Measurements from ENCODE around the gene BRSK1. TPM values are rescaled to one million over a fixed set of nuclear protein-coding genes. Genes with fewer than 3 reads are reported as not detected.

The BRSK1 gene
- 1.3 TPM for total RNA-seq
- long read RNA-seq, partial matches to known transcripts: 0 of 4 reads
- long read RNA-seq, other reads (novel, unspliced or antisense): 4 of 4 reads

DNA sequence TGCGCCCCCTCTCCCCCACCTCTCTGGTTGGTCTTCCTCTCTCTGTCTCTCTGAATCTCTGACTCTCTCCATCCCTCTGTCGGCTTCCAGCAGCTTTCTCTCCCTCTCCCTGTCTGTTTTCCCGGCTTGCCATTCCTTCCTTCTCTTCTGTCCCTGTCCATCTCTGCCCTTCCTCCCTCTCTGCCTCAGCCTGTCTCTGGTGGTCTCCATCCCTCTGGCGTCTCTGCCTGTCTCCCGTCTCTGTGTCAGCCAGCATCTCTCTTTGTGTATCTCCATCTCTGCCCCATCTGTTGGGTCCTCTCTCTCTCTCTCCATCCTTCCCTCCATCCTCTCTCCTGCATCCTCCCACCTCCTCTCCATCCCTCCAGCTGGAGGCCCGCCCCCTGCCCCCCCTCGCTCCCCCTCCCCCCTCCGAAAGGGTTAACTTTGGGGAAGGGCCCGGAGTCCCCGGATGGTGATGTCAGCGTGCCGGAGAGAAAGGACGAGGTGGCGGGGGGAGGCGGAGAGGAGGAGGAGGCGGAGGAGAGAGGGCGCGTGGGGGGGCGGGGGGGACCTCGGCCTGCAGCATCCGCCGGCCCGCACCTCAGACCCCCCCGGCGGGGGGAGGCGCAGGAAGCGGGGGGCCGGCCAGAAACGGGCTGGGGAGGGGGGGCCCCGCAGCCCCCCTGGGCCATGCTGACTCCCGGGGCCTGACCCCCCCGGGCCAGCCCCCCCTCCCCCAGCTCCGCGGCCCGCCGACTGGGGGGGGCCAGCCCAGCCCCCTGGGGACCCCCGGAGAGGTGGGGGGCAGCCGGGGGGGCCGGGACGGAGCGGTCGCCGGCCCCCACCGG lies at the start of gene BRSK1:
Gene BRSK1 (plus strand): TSS at position 450 of the 830 bp plus-strand sequence. CDS start 446 bp downstream, outside the sequence.
- no peaks in the 10 kb centered on the region for H3K36me3 ChIP-seq
- TF ChIP-seq, protein P1, sequence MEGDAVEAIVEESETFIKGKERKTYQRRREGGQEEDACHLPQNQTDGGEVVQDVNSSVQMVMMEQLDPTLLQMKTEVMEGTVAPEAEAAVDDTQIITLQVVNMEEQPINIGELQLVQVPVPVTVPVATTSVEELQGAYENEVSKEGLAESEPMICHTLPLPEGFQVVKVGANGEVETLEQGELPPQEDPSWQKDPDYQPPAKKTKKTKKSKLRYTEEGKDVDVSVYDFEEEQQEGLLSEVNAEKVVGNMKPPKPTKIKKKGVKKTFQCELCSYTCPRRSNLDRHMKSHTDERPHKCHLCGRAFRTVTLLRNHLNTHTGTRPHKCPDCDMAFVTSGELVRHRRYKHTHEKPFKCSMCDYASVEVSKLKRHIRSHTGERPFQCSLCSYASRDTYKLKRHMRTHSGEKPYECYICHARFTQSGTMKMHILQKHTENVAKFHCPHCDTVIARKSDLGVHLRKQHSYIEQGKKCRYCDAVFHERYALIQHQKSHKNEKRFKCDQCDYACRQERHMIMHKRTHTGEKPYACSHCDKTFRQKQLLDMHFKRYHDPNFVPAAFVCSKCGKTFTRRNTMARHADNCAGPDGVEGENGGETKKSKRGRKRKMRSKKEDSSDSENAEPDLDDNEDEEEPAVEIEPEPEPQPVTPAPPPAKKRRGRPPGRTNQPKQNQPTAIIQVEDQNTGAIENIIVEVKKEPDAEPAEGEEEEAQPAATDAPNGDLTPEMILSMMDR (IDR thresholded peaks at IDR 0.05): no peak
- peak within 1 kb of the TSS; percentile 21 for H3K4me3 ChIP-seq
- H3K9me3 ChIP-seq: no peaks in the 10 kb centered on the region
- no peak for DNase-seq
- no peaks in the 10 kb centered on the region for H3K27me3 ChIP-seq
- no peak for ATAC-seq
- H3K27ac ChIP-seq: no peak within 1 kb of the TSS
- intact Hi-C loops (cut with DNase I): no loop called here
- H3K4me1 ChIP-seq: peaks cover 10% of the 10 kb centered on the region

DNA sequence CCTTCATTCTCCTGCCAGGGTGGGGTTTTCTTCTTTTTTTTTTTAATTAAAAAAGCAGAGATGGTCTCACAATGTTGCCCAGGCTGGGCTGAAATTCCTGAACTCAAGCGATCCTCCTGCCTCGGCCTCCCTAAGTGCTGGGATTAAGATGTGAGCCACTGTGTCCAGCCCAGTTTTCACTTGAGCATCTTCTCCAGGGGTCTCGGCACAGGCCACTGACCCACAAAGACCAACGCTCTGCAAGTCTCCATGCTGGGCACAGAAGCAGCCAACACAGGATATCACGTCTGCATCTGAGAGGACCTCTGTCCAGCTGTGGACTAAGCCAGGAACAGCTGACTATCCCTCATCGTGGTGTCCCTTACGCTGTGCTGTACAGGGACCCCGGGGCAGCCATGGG lies 45.8 kb upstream of the BRSK1 start:
- no peak for DNase-seq
- Histone ChIP-seq H3K4me1 (no peaks in the 10 kb centered on the region), H3K27ac (no peak overlapping the region), H3K4me3 (no peak overlapping the region), H3K9me3 (no peaks in the 10 kb centered on the region), H3K36me3 (peaks cover 93% of the 10 kb centered on the region), H3K27me3 (no peaks in the 10 kb centered on the region)
- no peak for ATAC-seq
- TF ChIP-seq, protein P1 (IDR thresholded peaks at IDR 0.05): no peak
- intact Hi-C loops (cut with DNase I): no loop called here

DNA sequence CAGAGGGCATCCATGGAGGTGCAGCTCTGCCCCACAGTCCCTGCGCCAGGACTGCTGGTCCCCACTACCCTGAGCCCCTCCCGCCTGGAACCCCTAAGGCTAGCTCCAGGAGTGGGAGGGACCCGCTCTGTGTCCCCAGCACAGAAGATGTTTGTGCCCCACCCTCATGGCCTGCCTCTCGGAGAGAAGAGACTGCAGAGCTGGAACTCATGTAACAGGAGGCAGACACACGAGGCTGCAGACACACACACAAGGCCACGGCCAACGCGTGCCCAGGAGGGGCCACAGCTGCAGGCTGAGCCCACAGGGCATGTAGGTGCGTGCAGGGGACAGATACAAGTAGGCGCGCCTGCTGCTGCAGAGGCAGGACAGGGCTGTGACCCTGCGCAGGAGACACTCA lies 44.8 kb upstream of the BRSK1 start:
- H3K27me3 ChIP-seq: no peaks in the 10 kb centered on the region
- H3K4me1 ChIP-seq: no peaks in the 10 kb centered on the region
- ATAC-seq (no peak), DNase-seq (no peak)
- H3K4me3 ChIP-seq: no peak overlapping the region
- intact Hi-C loops (cut with DNase I): no loop called here
- no peaks in the 10 kb centered on the region for H3K9me3 ChIP-seq
- TF ChIP-seq, protein P1 (IDR thresholded peaks at IDR 0.05): no peak
- H3K36me3 ChIP-seq: peaks cover 93% of the 10 kb centered on the region
- no peak overlapping the region for H3K27ac ChIP-seq

DNA sequence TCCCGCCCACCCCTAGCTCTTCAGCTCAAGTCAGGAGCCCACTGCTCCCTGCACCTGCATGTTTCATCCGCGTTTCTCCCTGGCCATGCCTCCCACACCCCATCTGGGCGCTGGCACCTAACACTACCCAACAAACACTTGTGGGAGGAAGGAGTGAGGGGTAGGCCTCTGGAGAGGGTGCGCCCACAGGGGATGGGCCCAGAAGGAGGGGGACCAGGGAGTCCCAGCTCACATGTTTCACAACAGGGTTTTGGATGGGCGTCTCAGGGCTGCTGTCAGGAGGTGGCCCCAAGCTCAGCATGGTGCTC lies 43.1 kb upstream of the BRSK1 start:
- intact Hi-C loops (cut with DNase I): no loop called here
- H3K36me3 ChIP-seq: peaks cover 96% of the 10 kb centered on the region
- TF ChIP-seq, protein P1 (IDR thresholded peaks at IDR 0.05): no peak

DNA sequence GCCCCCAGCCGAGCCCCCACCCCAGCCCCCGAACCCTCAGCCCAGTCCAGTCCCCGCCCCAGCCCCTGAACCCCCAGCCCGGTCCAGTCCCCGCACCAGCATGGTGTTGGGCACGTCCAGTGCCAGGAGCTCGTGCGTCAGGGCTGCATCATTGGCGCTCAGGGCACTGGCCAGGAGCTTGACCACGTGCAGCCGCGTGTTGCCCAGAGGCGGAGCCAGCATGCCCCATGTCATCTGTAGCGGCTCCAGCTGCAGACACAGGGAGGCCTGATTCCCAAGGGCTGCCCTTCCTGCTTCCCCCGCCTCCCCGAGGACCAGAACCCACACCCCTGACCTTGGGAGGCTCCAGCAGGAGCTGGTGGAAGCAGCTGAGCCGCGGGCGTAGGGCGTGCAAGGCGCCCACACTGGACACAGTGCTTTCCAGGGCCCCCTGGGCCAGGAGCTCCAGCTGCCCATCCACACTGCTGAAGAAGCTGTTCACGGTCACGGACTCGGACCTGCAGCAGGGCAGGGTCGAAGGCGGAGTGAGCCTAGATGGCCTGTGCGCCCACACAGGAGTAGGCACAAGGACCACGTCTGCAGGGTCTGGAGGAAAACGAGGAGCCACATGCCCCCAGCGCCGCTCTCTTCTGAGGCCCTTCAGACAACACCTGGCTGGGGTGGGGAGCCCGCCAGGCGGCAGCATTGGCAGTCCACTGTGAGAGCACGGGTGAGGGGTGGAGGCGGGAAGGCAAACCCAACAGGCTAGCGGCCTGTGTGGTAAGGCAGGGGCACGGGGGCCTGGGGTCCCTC lies 42.5 kb upstream of the BRSK1 start:
- H3K9me3 ChIP-seq: no peaks in the 10 kb centered on the region
- DNase-seq (peak; percentile 58), ATAC-seq (no peak)
- no peaks in the 10 kb centered on the region for H3K27me3 ChIP-seq
- H3K36me3 ChIP-seq: peaks cover 96% of the 10 kb centered on the region
- TF ChIP-seq, protein P1 (IDR thresholded peaks at IDR 0.05): no peak
- no peak overlapping the region for H3K27ac ChIP-seq
- no peaks in the 10 kb centered on the region for H3K4me1 ChIP-seq
- intact Hi-C loops (cut with DNase I): no loop called here
- H3K4me3 ChIP-seq: no peak overlapping the region

More for the DNA sequence above, 43.1 kb upstream of the BRSK1 start:
- DNase-seq (no peak), ATAC-seq (no peak)
- Histone ChIP-seq H3K4me1 (no peaks in the 10 kb centered on the region), H3K27ac (no peak overlapping the region), H3K27me3 (no peaks in the 10 kb centered on the region), H3K9me3 (no peaks in the 10 kb centered on the region), H3K4me3 (no peak overlapping the region)
